ENCODE results near the gene CDRT4. TPM values are rescaled to one million over a fixed set of nuclear protein-coding genes. Genes with fewer than 3 reads are reported as not detected.

CDRT4 gene
- polyA plus RNA-seq, 1 of the 3 experiments (the other 2 are of a cell fraction): 4.6 TPM

GRCh38 chr17:15485045-15485444, 17.6 kb upstream of the CDRT4 start:
- no peak for DNase-seq
- WGBS (ENCODE audit: low lambda C conversion rate): 71% methylated on average over 4 of the region's 4 CpGs
- TF ChIP-seq FOXJ3 (CRISPR knock-in tag; IDR thresholded peaks at IDR 0.05) (no peak), POLR2AphosphoS5 (IDR thresholded peaks at IDR 0.05; ENCODE audit: low read depth, low read length) (no peak), MEF2A (IDR thresholded peaks at IDR 0.05; ENCODE audit: borderline replicate concordance, low read depth) (no peak), FOXM1 (IDR thresholded peaks at IDR 0.05; ENCODE audit: low read depth) (no peak), TAF1 (IDR thresholded peaks at IDR 0.05; ENCODE audit: borderline replicate concordance, low read depth, low read length) (no peak), REST (IDR thresholded peaks at IDR 0.05; ENCODE audit: low read depth, low read length) (no peak), GABPA (IDR thresholded peaks at IDR 0.05; ENCODE audit: low read depth) (no peak), ELF1 (IDR thresholded peaks at IDR 0.05) (no peak), FOSL2 (IDR thresholded peaks at IDR 0.05; ENCODE audit: borderline replicate concordance, low read depth) (no peak), SMC3 (IDR thresholded peaks at IDR 0.05; ENCODE audit: low read depth, low read length) (no peak), CTCF (IDR thresholded peaks at IDR 0.05) (no peak), RCOR1 (IDR thresholded peaks at IDR 0.05; ENCODE audit: low read length) (no peak), EP300 (IDR thresholded peaks at IDR 0.05; ENCODE audit: borderline replicate concordance in 1 of 2, low read depth in 1 of 2, low read length in 1 of 2) (no peak), JUND (IDR thresholded peaks at IDR 0.05) (no peak), GATA2 (CRISPR knock-in tag; IDR thresholded peaks at IDR 0.05) (no peak), NFIC (IDR thresholded peaks at IDR 0.05; ENCODE audit: borderline replicate concordance) (no peak), RAD21 (IDR thresholded peaks at IDR 0.05; ENCODE audit: low read length) (no peak), MAX (IDR thresholded peaks at IDR 0.05; ENCODE audit: low read depth) (no peak), ZBTB33 (IDR thresholded peaks at IDR 0.05; ENCODE audit: borderline replicate concordance, low read depth) (no peak), USF1 (IDR thresholded peaks at IDR 0.05; ENCODE audit: borderline replicate concordance, low read depth) (no peak)
- Histone ChIP-seq H4K20me1 (ENCODE audit: insufficient read depth) (no peaks in the 10 kb centered on the region), H3K9me3 (no peaks in the 10 kb centered on the region), H3K9me2 (no peaks in the 10 kb centered on the region), H3K79me2 (ENCODE audit: insufficient read depth) (no peaks in the 10 kb centered on the region), H3K27ac (ENCODE audit: low read depth in 2 of 2, low read length in 1 of 2) (no peak overlapping the region), H3K4me1 (ENCODE audit: control insufficient read depth in 1 of 2, insufficient read depth in 2 of 2, low read depth in 1 of 2, low read length in 1 of 2) (peaks cover 2 to 4% of the 10 kb centered on the region in 2 experiments; a peak in 2 of 4 replicates), H3K36me3 (replicated peaks in 1 of 2; ENCODE audit: control insufficient read depth in 1 of 2, insufficient read depth in 2 of 2, low read length in 1 of 2) (peaks cover 0 to 7% of the 10 kb centered on the region in 2 experiments), H3F3A (replicated peaks; ENCODE audit: insufficient read depth) (no peaks in the 10 kb centered on the region), H3K4me2 (no peak overlapping the region), H3K9ac (no peak overlapping the region), H3K27me3 (ENCODE audit: insufficient read depth) (no peaks in the 10 kb centered on the region), H2AFZ (ENCODE audit: low read depth) (no peak overlapping the region), H3K4me3 (ENCODE audit: low read depth in 2 of 2, low read length in 1 of 2) (no peak overlapping the region)
- ChIA-PET POLR2A (no interaction called here), CTCF (interaction anchor here (1.4 kb wide), 1 partner anchor 18 kb away, joined by 7 read pairs; no protein-coding TSS in a partner anchor)

Measured in SK-N-SH (cell line).